Stimulated activated CD8-positive, alpha-beta memory T cell treated with anti-CD3 and anti-CD28 coated beads, Interleukin-12 subunit alpha, Interleukin-12 subunit beta, amount 100 ng/mL, for 24 hours (primary cell): ENCODE results near the gene MYOC.
"Not testable (repeated sequence)": the region's sequence is repeated elsewhere in the genome, so short reads cannot be mapped to it uniquely, and the experiment has no call there.

ENCODE experiments used
- DNase-seq: peaks from one replicate; pipeline ENCODE4 v3.0.0-alpha.2; 2020; ENCODE audit errors: extremely low read depth

The MYOC gene

DNA sequence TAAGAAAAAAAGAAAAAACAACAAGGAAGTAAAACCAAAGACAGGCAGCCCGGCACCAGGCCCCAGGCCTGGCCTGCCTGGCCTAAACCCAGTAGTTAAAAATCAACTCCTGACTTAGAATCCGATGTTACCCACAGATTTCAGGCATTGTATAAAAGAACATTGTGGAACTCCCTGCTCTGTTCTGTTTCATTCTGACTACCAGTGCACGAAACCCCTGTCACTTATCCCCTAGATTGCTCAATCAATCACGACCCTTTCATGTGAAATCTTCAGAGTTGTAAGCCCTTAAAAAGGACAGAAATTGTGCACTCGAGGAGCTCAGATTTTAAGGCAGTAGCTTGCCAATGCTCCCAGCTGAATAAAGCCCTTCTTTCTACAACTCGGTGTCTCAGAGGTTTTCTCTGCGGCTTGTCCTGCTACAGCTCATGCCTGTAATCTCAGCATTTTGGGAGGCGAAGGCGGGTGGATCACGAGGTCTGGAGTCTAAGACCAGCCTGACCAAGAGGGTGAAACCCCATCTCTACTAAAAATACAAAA is 46.0 kb downstream of the MYOC start:
- no peak for DNase-seq

DNA sequence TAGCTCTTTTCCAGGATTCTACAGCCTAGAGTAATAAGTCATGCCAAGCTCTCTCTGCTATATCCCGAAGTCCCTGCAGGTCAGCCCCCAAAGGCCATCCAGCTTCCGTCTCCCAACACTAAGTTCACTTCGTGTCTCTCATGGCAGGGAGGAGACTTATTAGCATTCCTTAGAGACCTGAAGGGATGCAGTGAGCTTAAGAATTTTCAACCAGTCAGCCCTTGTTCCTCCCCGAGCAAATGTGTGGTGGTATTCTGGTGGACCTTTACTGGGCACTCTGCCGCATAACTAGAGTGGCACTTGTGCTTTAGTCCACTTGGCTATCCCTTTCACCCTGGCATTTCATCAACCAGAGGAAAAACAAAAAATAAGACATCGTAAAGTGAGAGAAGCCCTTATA is 49.4 kb downstream of the MYOC start:
- not testable (repeated sequence) for DNase-seq

GRCh38 chr1:171600862-171601261 is 51.6 kb downstream of the MYOC start:
- DNase-seq: no peak

DNA sequence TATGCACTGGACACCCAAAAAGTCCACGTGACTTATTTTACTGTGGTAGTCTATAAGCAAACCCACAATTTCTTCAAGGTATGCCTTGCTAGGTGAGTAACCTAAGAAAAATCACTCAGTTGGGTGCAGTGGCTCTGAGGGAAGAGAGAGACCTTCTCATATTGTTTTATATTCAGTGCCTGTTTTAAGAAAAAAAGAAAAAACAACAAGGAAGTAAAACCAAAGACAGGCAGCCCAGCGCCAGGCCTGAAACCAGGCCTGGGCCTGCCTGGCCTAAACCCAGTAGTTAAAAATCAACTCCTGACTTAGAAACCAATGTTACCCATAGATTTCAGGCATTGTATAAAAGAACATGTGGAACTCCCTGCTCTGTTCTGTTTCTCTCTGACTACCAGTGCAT is 52.2 kb downstream of the MYOC start:
- not testable (repeated sequence) for DNase-seq

GRCh38 chr1:171597203-171597602 is 55.3 kb downstream of the MYOC start:
- DNase-seq: no peak

DNA sequence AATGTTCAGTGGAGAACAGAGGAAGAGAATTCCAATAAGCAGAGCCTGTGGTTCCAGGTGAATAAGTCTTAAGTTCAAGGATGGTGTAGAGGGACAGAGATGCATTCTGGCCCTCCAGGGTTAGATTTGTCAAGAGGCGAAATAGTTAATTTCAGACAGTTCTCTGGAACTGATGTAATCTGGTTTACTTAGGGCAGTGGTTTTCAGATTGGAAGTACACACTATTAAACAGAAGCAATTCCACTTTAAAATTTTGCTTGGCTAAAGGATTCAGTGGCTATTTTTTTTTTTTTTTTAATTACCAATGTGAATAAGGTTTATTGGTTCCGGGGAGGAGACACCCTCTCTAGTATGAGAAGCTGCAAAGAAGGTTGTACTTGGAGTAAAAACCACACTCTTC is 55.8 kb downstream of the MYOC start:
- no peak for DNase-seq

GRCh38 chr1:171596119-171596518 is 56.4 kb downstream of the MYOC start:
- DNase-seq: no peak

GRCh38 chr1:171595324-171595723 is 57.2 kb downstream of the MYOC start:
- no peak for DNase-seq

- no peak for DNase-seq
These were observed 62.5 kb downstream of the MYOC start for GRCh38 chr1:171590022-171590421.

GRCh38 chr1:171588230-171588629 is 64.3 kb downstream of the MYOC start:
- DNase-seq: no peak

GRCh38 chr1:171585715-171586114 is 66.8 kb downstream of the MYOC start:
- DNase-seq: no peak
